HG03097 (cell line): Measurements from ENCODE around the gene BAK1.

Experiments used
- ATAC-seq: cut with Tn5 transposase; IDR thresholded peaks from one replicate; pipeline ENCODE4 v1.9.1; 2021; ENCODE audit not compliant: unreplicated experiment, low FRiP score

The BAK1 gene

GRCh38 chr6:33589392-33589730 lies 9.3 kb upstream of the BAK1 start:
- ATAC-seq: no peak

- no peak for ATAC-seq
Observed at GRCh38 chr6:33588894-33589293, 8.8 kb upstream of the BAK1 start.

GRCh38 chr6:33587529-33587928 lies 7.5 kb upstream of the BAK1 start:
- ATAC-seq: no peak

GRCh38 chr6:33586108-33586640 lies 6.1 kb upstream of the BAK1 start:
- ATAC-seq: no peak

- ATAC-seq: no peak
Observed at GRCh38 chr6:33585403-33586107, 5.5 kb upstream of the BAK1 start.

GRCh38 chr6:33584700-33585402 lies 4.8 kb upstream of the BAK1 start:
- ATAC-seq: no peak

GRCh38 chr6:33583591-33584155 lies 3.6 kb upstream of the BAK1 start:
- ATAC-seq: no peak

- no peak for ATAC-seq
Observed at GRCh38 chr6:33581186-33581585, 1.1 kb upstream of the BAK1 start.

GRCh38 chr6:33578588-33579011 lies 1.5 kb downstream of the BAK1 start:
- ATAC-seq: no peak

GRCh38 chr6:33578164-33578563 lies 1.9 kb downstream of the BAK1 start:
- no peak for ATAC-seq

GRCh38 chr6:33577718-33578117 lies 2.4 kb downstream of the BAK1 start:
- no peak for ATAC-seq

- ATAC-seq: no peak
Observed at GRCh38 chr6:33577106-33577535, 3.0 kb downstream of the BAK1 start.

- no peak for ATAC-seq
Observed at GRCh38 chr6:33576668-33577067, 3.4 kb downstream of the BAK1 start.

- no peak for ATAC-seq
Observed at GRCh38 chr6:33575211-33575610, 4.9 kb downstream of the BAK1 start.

- no peak for ATAC-seq
Observed at GRCh38 chr6:33571637-33572316, 8.3 kb downstream of the BAK1 start.

- ATAC-seq: peak; percentile 71
Observed at GRCh38 chr6:33570806-33571636, 9.1 kb downstream of the BAK1 start.

GRCh38 chr6:33568826-33569570 lies 11.1 kb downstream of the BAK1 start:
- ATAC-seq: no peak

GRCh38 chr6:33567836-33568235 lies 12.2 kb downstream of the BAK1 start:
- no peak for ATAC-seq

GRCh38 chr6:33566182-33567084 lies 13.6 kb downstream of the BAK1 start:
- ATAC-seq: no peak
